ENCODE data around the gene PRKAR2A. TPM values are rescaled to one million over a fixed set of nuclear protein-coding genes. Genes with fewer than 3 reads are reported as not detected.
"Not testable (repeated sequence)": the region's sequence is repeated elsewhere in the genome, so short reads cannot be mapped to it uniquely, and the experiment has no call there.

PRKAR2A gene
- total RNA-seq, 1 experiment from 2014 or later = 48.0 TPM

GRCh38 chr3:48739955-48740823 lies 107.5 kb downstream of the PRKAR2A start:
- peak; percentile 72 for TF ChIP-seq CTCF (IDR thresholded peaks at IDR 0.05; ENCODE audit: unreplicated experiment)
- H3K4me3 Mint-ChIP-seq (ENCODE audit: low read depth, unreplicated experiment) = no peak overlapping the region
- no peak overlapping the region for H3K27ac Mint-ChIP-seq (ENCODE audit: unreplicated experiment)
- no peaks in the 10 kb centered on the region for H3K9me3 Mint-ChIP-seq (ENCODE audit: low read depth, unreplicated experiment)
- intact Hi-C loops (cut with micrococcal nuclease; ENCODE audit: unreplicated experiment) = no loop called here
- H3K4me1 Mint-ChIP-seq (ENCODE audit: low read depth, unreplicated experiment) = no peaks in the 10 kb centered on the region
- H3K36me3 Mint-ChIP-seq (ENCODE audit: insufficient read depth, unreplicated experiment) = peaks cover 5% of the 10 kb centered on the region
- peak; percentile 82 for DNase-seq
- CTCF ChIA-PET = interaction anchor here (0.7 to 1.2 kb wide), 7 partner anchors 21 to 212 kb away, joined by 3 to 8 read pairs (median 4); partner anchors contain the start of genes IP6K2, NCKIPSD and SLC25A20
- H3K27me3 Mint-ChIP-seq (ENCODE audit: unreplicated experiment) = no peaks in the 10 kb centered on the region
- BruUV-seq (replicated peaks) = no TSS peak

- no TSS peak for BruUV-seq (replicated peaks)
- Mint-ChIP-seq H3K36me3 (ENCODE audit: insufficient read depth, unreplicated experiment) (peaks cover 5% of the 10 kb centered on the region), H3K9me3 (ENCODE audit: low read depth, unreplicated experiment) (no peaks in the 10 kb centered on the region), H3K27me3 (ENCODE audit: unreplicated experiment) (no peaks in the 10 kb centered on the region), H3K27ac (ENCODE audit: unreplicated experiment) (no peak overlapping the region), H3K4me3 (ENCODE audit: low read depth, unreplicated experiment) (no peak overlapping the region), H3K4me1 (ENCODE audit: low read depth, unreplicated experiment) (no peaks in the 10 kb centered on the region)
- no peak for DNase-seq
- TF ChIP-seq CTCF (IDR thresholded peaks at IDR 0.05; ENCODE audit: unreplicated experiment) = no peak
- intact Hi-C loops (cut with micrococcal nuclease; ENCODE audit: unreplicated experiment) = no loop called here
- CTCF ChIA-PET = interaction anchor here (0.7 to 1.2 kb wide), 7 partner anchors 21 to 212 kb away, joined by 3 to 8 read pairs (median 4); partner anchors contain the start of genes IP6K2, NCKIPSD and SLC25A20
Measured at GRCh38 chr3:48739617-48739954, 108.1 kb downstream of the PRKAR2A start.

- H3K27me3 Mint-ChIP-seq (ENCODE audit: unreplicated experiment) = no peaks in the 10 kb centered on the region
- no peaks in the 10 kb centered on the region for H3K9me3 Mint-ChIP-seq (ENCODE audit: low read depth, unreplicated experiment)
- no peak for DNase-seq
- TF ChIP-seq CTCF (IDR thresholded peaks at IDR 0.05; ENCODE audit: unreplicated experiment) = no peak
- no peak overlapping the region for H3K27ac Mint-ChIP-seq (ENCODE audit: unreplicated experiment)
- H3K4me1 Mint-ChIP-seq (ENCODE audit: low read depth, unreplicated experiment) = no peaks in the 10 kb centered on the region
- intact Hi-C loops (cut with micrococcal nuclease; ENCODE audit: unreplicated experiment) = no loop called here
- H3K36me3 Mint-ChIP-seq (ENCODE audit: insufficient read depth, unreplicated experiment) = peaks cover 5% of the 10 kb centered on the region
- BruUV-seq (replicated peaks) = no TSS peak
- CTCF ChIA-PET = interaction anchor here (1.1 to 1.2 kb wide), 4 partner anchors 20 to 159 kb away, joined by 4 to 8 read pairs (median 5); partner anchors contain the start of genes NCKIPSD and SLC25A20
- H3K4me3 Mint-ChIP-seq (ENCODE audit: low read depth, unreplicated experiment) = no peak overlapping the region
Measured at GRCh38 chr3:48738926-48739616, 108.6 kb downstream of the PRKAR2A start.

- Mint-ChIP-seq H3K9me3 (ENCODE audit: low read depth, unreplicated experiment) (no peaks in the 10 kb centered on the region), H3K36me3 (ENCODE audit: insufficient read depth, unreplicated experiment) (peaks cover 5% of the 10 kb centered on the region), H3K4me3 (ENCODE audit: low read depth, unreplicated experiment) (no peak overlapping the region), H3K27me3 (ENCODE audit: unreplicated experiment) (no peaks in the 10 kb centered on the region), H3K4me1 (ENCODE audit: low read depth, unreplicated experiment) (no peaks in the 10 kb centered on the region), H3K27ac (ENCODE audit: unreplicated experiment) (no peak overlapping the region)
- DNase-seq = no peak
- no peak for TF ChIP-seq CTCF (IDR thresholded peaks at IDR 0.05; ENCODE audit: unreplicated experiment)
- BruUV-seq (replicated peaks) = no TSS peak
- intact Hi-C loops (cut with micrococcal nuclease; ENCODE audit: unreplicated experiment) = no loop called here
- CTCF ChIA-PET = no interaction called here
Measured at GRCh38 chr3:48738144-48738536, 109.5 kb downstream of the PRKAR2A start.

- CTCF ChIA-PET; H3K9me3 Mint-ChIP-seq (ENCODE audit: low read depth, unreplicated experiment); DNase-seq; H3K27me3 Mint-ChIP-seq (ENCODE audit: unreplicated experiment); H3K27ac Mint-ChIP-seq (ENCODE audit: unreplicated experiment); intact Hi-C loops (cut with micrococcal nuclease; ENCODE audit: unreplicated experiment); BruUV-seq (replicated peaks); H3K4me3 Mint-ChIP-seq (ENCODE audit: low read depth, unreplicated experiment); H3K4me1 Mint-ChIP-seq (ENCODE audit: low read depth, unreplicated experiment); H3K36me3 Mint-ChIP-seq (ENCODE audit: insufficient read depth, unreplicated experiment): not testable (repeated sequence)
Measured at GRCh38 chr3:48735075-48735767, 112.5 kb downstream of the PRKAR2A start.

- H3K9me3 Mint-ChIP-seq (ENCODE audit: low read depth, unreplicated experiment); intact Hi-C loops (cut with micrococcal nuclease; ENCODE audit: unreplicated experiment): not testable (repeated sequence)
Measured at GRCh38 chr3:48734541-48734940, 113.1 kb downstream of the PRKAR2A start.

More at GRCh38 chr3:48734541-48734940, 113.1 kb downstream of the PRKAR2A start:
- DNase-seq; H3K4me3 Mint-ChIP-seq (ENCODE audit: low read depth, unreplicated experiment); H3K27me3 Mint-ChIP-seq (ENCODE audit: unreplicated experiment); H3K4me1 Mint-ChIP-seq (ENCODE audit: low read depth, unreplicated experiment); BruUV-seq (replicated peaks); CTCF ChIA-PET; H3K36me3 Mint-ChIP-seq (ENCODE audit: insufficient read depth, unreplicated experiment); H3K27ac Mint-ChIP-seq (ENCODE audit: unreplicated experiment): not testable (repeated sequence)

Data from Calu3 (cell line).